ENCODE results near the gene HNMT.
"Not testable (repeated sequence)": the region's sequence is repeated elsewhere in the genome, so short reads cannot be mapped to it uniquely, and the experiment has no call there.

HNMT gene

DNA sequence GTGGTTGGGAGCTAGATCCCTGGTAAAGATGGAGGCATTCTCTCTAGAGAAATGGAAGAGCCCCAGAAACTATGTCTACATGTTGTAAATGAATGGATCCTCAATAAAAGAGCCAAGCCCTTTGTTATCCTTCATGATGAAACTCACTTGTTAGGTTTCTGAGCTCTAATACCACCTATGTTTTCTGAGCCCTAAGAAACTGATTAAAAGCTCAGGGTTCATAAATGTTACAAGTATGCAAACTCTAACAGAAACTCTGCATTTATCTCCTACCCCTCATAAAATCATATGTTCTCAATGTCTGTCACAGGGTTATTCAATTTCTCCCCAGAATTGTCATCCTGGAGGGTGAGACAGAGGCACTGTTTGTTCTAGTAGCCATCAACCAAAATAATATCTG is 18.0 kb upstream of the HNMT start:
- DNase-seq (ENCODE audit: low read depth, low spot score) = no peak

DNA sequence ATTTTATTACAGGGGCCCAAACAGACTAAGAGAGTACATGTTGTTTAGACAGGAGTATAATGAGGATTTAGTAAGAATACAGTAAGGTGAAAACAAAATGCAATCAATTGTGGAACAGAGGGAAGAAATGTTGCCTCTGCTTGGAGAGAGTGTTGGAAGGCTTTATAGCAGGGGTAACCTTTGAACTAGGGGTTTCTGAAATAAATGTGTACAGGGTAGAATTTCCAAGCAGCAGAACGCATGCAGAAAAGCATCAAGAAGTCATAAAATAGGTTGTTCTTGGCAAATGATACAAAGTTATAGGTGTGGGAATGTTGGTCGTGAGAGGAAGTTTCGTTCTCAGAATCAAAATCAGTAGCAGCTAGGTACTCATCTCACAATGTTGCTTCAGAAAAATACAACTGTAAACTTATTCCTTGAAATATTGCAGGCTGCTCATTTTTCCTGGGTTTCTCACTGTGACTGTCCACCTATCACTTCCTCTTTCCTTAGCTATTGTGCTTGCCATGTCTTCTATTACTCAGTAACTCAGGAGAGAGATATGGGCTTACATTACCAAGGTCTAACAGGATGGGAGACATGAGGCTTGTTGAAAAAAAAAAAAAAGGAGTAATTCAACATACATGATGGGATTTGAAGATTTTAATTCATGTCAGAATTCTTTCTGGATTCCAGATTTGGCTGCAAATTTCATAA is 17.1 kb upstream of the HNMT start:
- no peak for DNase-seq (ENCODE audit: low read depth, low spot score)

- peak; percentile 83 for DNase-seq (ENCODE audit: low read depth, low spot score)
Observed at GRCh38 chr2:137947728-137948336, 16.4 kb upstream of the HNMT start.

DNA sequence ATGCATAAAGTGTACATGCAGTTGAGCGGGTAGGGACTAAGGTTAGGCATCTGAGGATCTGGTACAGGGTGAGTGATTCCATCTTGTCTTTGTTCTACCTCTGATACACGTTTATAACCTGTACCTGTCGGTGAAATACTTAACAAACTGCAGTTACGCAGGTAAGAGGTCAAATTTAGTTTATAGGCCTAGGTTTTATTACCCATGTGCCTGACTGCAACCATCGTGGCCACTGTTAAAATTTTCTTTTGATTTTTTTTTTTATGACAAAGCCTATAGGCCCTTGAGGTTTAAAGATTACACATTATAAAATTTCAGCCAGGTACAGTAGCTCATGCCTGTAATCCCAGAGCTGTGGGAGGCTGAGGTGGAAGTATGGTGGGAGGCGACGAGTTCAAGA is 15.4 kb upstream of the HNMT start:
- no peak for DNase-seq (ENCODE audit: low read depth, low spot score)

DNA sequence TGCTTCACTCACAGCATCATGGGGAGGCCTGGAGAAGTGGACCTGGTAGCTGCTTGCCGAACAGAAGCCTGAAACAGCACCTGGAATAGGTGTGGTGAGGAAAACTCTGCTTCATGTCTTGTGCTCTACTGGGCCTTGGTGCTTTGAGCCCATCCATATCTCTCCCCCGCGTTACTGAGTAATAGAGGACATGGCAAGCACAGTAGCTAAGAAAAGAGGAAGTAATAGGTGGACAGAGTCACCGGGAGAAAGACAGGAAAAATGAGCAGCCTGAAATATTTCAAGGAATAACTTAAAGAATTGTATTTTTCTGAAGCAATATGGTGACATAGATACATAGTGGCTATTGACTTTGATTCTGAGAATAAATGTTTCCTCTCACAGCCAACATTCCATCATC is 14.0 kb upstream of the HNMT start:
- DNase-seq (ENCODE audit: low read depth, low spot score) = no peak

DNA sequence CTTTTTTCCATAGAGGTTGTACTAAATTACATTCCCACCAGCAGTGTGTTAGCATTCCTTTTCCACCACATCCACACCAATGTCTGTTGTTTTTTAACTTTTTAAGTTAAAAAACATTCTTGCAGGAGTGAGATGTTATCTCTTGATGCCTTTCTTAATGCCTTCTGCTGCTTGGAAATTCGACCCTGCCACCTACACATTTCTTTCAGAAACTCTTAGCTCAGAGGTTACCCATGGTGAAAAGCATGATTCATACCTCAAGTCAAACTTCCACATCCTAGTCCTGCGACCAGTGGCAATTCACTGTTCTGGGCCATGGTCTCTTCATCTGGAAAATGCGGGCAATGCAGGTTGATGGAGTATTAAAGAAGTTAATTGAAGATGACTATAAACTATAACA is 12.7 kb upstream of the HNMT start:
- peak; percentile 47 for DNase-seq (ENCODE audit: low read depth, low spot score)

DNA sequence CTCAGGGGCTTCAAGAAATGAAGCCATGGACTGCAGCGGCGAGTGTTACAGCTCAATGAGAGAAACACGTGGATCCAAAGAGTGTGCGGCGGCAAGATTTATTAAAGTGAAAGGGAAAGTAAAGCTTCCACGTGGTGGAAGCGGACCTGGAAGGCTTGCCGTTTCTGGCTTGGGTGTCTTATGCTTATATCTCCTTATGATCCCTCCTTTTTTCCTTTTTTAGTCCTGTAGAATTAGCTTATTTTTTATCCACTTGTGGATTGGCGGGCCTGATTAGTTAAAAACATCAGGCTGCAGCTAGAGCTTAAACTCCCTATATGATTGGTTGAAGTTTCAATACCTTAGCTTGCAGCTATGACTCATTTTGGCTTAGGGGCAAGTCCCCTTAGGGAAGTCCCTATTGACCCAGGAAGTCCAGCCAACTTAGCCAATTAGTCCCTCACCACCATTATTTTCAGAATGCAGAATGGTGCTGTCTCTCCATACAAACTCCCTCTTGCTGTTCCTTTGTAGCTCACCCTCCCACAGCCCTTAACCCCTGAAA is 11.6 kb upstream of the HNMT start:
- DNase-seq (ENCODE audit: low read depth, low spot score) = no peak

- no peak for DNase-seq (ENCODE audit: low read depth, low spot score)
Observed at GRCh38 chr2:137955536-137955935, 8.7 kb upstream of the HNMT start.

DNA sequence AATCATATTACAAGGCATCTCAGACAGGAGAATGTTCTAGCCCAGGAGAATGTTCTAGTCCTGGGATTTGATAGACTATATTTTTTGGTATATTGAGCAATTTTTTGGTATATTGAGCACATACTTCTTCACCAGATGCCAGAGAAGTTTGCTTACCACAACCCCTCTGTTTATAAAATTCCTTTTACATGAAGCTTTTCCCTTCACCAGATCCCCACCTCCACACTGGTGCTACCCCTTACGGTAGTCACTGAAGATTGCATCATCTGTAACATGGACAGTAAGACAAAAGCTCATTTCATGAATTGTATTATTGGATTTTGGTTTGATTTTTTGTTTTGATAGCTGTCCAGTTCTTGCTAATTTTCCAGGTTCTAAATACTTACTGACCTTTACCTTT is 7.2 kb upstream of the HNMT start:
- DNase-seq (ENCODE audit: low read depth, low spot score) = peak; percentile 80

DNA sequence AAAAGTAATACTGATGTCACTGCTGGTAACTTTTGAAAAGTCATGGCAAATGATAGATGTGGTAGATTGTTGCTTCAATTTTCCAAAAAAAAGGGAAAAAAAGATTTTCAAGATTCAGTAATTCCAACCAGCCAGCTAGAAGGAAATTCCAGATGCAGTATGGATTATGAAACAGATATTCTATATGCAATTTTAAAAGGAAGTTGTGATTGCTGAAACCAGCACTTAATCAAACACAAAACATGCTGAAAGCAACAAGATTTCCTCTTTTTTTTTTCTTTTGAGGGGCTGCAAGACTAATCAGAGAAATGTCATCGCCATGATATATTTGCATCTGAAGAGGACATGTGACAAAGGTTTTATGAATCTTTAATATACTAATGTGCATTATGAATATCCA is 5.1 kb upstream of the HNMT start:
- no peak for DNase-seq (ENCODE audit: low read depth, low spot score)

GRCh38 chr2:137960223-137960622 is 4.0 kb upstream of the HNMT start:
- DNase-seq (ENCODE audit: low read depth, low spot score) = no peak

GRCh38 chr2:137961602-137962001 is 2.7 kb upstream of the HNMT start:
- no peak for DNase-seq (ENCODE audit: low read depth, low spot score)

GRCh38 chr2:137963535-137964065 is 673 bp upstream of the HNMT start:
- DNase-seq (ENCODE audit: low read depth, low spot score) = no peak

GRCh38 chr2:137964859-137965459 is 686 bp downstream of the HNMT start:
- DNase-seq (ENCODE audit: low read depth, low spot score) = no peak

GRCh38 chr2:137966043-137966442 is 1.8 kb downstream of the HNMT start:
- no peak for DNase-seq (ENCODE audit: low read depth, low spot score)

DNA sequence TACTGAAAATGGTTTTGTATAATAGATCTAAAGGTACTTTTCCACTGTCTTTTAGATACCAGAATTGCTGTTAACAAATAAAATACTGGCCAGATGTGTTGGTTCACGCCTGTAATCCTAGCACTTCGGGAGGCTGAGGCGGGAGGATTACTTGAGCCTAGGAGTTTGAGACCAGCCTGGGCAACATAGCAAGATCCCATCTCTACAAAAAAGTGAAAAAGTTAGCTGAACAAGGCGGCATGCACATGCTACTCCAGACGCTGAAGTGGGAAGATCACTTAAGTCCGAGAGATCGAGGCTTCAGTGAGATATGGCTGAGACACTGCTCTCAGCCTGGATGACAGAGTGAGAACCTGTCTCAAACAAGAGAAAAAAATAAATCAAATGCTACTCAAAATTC is 2.8 kb downstream of the HNMT start:
- no peak for DNase-seq (ENCODE audit: low read depth, low spot score)

GRCh38 chr2:137968477-137969417 is 4.5 kb downstream of the HNMT start:
- DNase-seq (ENCODE audit: low read depth, low spot score) = peak; percentile 23

- DNase-seq (ENCODE audit: low read depth, low spot score) = peak; percentile 68
Observed at GRCh38 chr2:137969418-137969765, 5.1 kb downstream of the HNMT start.

- no peak for DNase-seq (ENCODE audit: low read depth, low spot score)
Observed at GRCh38 chr2:137969876-137970275, 5.6 kb downstream of the HNMT start.

DNA sequence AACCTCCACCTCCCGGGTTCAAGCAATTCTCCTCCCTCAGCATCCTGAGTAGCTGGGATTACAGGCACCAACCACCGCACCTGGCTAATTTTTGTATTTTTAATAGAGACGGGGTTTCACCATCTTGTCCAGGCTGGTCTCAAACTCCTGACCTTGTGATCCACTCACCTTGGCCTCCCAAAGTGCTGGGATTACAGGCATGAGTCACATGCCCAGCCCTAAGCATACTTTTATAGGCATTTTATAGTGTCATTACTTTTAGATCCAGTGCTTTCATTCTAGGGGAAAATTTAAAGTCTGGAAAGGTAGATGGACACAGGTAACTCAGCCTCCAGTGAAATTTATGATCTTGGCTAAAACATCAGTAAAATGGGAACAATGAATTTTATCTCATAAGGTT is 7.0 kb downstream of the HNMT start:
- not testable (repeated sequence) for DNase-seq (ENCODE audit: low read depth, low spot score)

DNA sequence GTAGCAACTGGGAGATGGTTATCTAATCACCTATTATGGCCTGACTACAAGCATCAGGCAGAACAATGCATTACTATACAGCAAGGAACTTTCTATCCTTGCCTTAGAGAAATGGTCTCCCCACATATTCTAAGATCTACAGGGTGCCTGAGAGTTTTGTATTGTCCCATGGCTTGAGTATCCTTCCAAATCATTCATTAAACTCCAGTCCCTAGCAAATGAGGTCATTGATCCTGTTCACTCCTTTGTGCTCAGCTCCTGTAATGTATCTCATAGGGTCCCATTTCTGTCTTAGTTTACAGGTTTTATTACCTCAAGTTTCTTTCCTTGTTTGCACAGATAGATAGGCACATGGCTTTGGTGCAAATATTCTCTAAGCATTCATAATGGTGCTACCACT is 9.0 kb downstream of the HNMT start:
- DNase-seq (ENCODE audit: low read depth, low spot score) = no peak

Measured in astrocyte of the hippocampus (primary cell).